ENCODE measurements around the gene USP6NL. TPM values are rescaled to one million over a fixed set of nuclear protein-coding genes. Genes with fewer than 3 reads are reported as not detected.
"Not testable (repeated sequence)": the region's sequence is repeated elsewhere in the genome, so short reads cannot be mapped to it uniquely, and the experiment has no call there.

The USP6NL gene
- total RNA-seq, 2 experiments from 2014 or later, result 0.49 to 1.1 TPM

DNA sequence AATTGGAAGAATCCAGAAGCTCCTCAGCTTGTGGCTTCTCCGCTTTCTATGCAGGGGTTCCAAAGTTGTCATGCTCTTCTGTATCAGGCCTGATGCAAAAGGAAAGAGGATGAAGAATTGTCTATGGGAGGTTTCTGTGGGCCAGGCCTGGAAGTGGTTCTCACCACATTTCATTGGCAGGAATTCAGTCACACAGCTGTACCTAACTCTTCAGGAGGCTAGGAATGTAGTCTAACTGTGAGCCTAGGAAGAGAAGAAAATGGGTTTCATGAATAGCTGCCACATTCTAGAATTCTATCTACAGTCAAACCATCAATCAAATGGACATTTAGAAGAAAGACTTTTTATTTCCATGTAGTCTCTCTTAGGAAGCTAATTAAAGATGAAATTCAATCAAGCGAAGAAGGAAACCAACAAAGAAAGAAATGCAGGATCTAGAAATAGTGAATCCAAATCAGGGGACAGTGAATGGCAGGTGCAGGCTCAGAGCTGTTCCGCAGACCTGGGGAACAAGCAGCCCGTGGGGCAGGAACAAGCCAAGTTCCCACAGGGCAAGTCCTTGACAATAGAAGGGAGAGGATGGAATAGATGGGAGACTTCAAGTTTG, 25.4 kb upstream of the USP6NL start:
- ATAC-seq, result no peak
- no peaks in the 10 kb centered on the region for H3K9me3 Mint-ChIP-seq (ENCODE audit: low read depth)
- CTCF ChIA-PET, result interaction anchor here (1.5 kb wide), 1 partner anchor 10 kb away, joined by 4 read pairs; no protein-coding TSS in a partner anchor

DNA sequence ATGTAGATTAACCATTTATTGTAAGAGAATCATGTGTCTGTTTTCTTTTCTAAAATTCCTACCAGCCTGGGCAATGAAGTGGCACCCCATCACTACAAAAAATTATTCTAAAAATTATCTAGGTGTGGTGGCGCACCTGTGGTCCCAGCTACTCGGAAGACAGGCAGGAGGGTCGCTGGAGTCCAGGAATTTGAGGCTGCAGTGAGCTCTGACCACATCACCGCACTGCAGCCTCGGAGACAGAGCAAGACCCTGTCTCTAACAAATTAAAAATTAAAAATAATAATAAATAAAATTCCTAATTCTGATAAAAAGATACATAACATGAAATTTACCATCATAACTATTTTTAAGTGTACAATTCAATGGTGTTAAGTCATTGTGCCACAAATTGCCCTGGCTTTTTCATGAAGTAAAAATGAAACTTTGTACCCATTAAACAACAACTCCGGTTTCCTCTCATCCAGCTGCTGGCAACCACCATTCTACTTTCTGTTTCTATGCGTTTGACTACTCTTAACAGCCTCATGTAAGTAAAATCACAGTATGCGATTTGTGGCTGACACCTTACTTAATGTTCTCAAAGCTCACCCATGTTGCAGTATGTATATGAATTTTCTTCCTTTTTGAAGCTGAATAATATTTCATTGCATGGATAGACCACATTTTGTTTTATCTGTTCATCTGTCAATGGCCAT, 20.6 kb upstream of the USP6NL start:
- Mint-ChIP-seq H3K4me3 (no peak overlapping the region), H3K27me3 (peaks cover 63% of the 10 kb centered on the region), H3K27ac (peak overlapping the region; percentile 37), H3K4me1 (peaks cover 9% of the 10 kb centered on the region), H3K9me3 (ENCODE audit: low read depth) (no peaks in the 10 kb centered on the region), H3K36me3 (peaks cover 3% of the 10 kb centered on the region)
- CTCF ChIA-PET, result interaction anchor here (1.7 to 1.9 kb wide), 2 partner anchors 20 to 78 kb away, joined by 4 to 6 read pairs; no protein-coding TSS in a partner anchor
- DNase-seq (peak; percentile 75), ATAC-seq (peak; percentile 95)

More for the DNA sequence above, 25.4 kb upstream of the USP6NL start:
- Mint-ChIP-seq H3K27me3 (peaks cover 67% of the 10 kb centered on the region), H3K4me1 (peaks cover 9% of the 10 kb centered on the region), H3K4me3 (no peak overlapping the region), H3K36me3 (peaks cover 3% of the 10 kb centered on the region), H3K27ac (no peak overlapping the region)
- no peak for DNase-seq

DNA sequence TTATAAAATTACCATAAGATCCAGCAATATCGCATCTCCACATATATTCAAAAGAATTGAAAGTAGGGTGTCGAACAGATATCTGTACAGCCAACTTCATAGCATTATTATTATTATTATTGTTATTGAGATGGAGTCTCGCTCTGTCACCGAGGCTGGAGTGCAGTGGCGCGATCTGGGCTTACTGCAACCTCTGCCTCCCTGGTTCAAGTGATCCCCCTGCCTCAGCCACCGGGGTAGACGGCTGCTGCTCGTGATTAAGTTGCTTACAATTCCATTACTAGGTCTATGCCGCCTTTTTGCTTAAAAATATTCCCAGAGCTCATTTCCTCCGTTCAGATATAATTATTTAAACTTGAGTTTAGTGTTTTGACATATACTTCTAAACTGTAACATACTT, 19.8 kb upstream of the USP6NL start:
- H3K27ac Mint-ChIP-seq, result no peak overlapping the region
- CTCF ChIA-PET, result interaction anchor here (1.7 kb wide), 1 partner anchor 19 kb away, joined by 4 read pairs; no protein-coding TSS in a partner anchor

DNA sequence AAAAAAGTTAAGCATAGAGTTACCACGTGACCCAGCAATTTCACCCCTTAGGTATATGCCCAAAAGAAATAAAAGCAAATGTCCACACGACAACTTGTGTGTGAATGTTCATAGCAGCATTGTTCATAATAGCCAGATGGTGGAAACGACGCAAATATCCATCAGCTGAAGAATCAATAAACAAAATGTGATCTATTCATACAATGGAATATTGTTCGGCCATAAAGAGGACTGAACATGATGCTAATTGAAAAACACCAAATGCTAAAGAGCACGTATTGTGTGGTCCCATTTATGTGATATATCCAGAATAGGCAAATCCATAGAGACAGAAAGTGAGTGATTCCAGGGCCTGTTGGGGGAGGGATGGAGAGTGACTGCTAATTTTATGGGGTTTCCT, 18.3 kb upstream of the USP6NL start:
- DNase-seq (no peak), ATAC-seq (no peak)
- Mint-ChIP-seq H3K9me3 (ENCODE audit: low read depth) (no peaks in the 10 kb centered on the region), H3K27ac (no peak overlapping the region), H3K27me3 (peaks cover 55% of the 10 kb centered on the region), H3K36me3 (no peaks in the 10 kb centered on the region), H3K4me1 (peaks cover 15% of the 10 kb centered on the region), H3K4me3 (no peak overlapping the region)
- CTCF ChIA-PET, result no interaction called here

More for the DNA sequence above, 19.8 kb upstream of the USP6NL start:
- H3K4me1 Mint-ChIP-seq, result peaks cover 9% of the 10 kb centered on the region
- ATAC-seq, result no peak
- no peaks in the 10 kb centered on the region for H3K9me3 Mint-ChIP-seq (ENCODE audit: low read depth)
- H3K4me3 Mint-ChIP-seq, result no peak overlapping the region
- H3K36me3 Mint-ChIP-seq, result peaks cover 3% of the 10 kb centered on the region
- peaks cover 58% of the 10 kb centered on the region for H3K27me3 Mint-ChIP-seq
- no peak for DNase-seq

DNA sequence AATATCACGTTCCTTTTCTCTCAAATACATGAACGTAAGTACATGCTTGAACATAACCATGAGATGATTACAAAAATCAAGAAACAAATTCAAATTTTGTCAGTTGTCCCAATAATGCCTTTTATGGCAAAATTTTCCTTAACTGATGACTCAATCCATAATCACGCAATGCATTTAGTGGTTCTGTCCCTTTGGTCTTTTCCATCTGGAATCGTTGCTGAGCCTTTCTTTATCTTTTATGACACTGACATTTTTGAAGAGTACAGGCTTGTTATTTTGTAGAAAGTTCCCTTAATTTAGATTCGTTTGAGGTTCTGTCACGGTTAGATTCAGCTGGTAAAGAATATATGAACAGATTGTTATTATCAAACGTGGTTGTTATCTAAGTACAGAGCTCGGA, 16.5 kb upstream of the USP6NL start:
- ATAC-seq; CTCF ChIA-PET; H3K9me3 Mint-ChIP-seq (ENCODE audit: low read depth): not testable (repeated sequence)

DNA sequence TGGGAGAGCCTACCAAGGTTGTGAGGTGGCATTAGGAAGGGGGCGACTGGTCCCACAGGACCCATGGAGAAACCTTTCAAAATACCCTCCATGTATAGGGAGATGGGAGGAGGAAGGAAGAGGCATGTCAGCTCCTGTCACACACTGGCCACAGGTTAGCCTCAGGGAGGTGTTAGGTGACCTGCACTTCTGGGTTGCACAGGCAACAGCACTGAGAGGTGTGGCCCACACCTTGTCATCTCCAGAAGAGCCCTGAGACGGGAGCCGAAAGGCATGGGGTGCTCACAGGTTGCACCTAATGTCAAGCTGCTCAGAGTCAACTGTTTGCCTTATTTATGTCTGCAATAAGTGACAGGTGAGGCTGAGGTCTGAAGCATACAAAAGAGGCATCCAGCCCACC, 14.6 kb upstream of the USP6NL start:
- H3K4me3 Mint-ChIP-seq, result no peak overlapping the region
- no peak for DNase-seq
- peaks cover 50% of the 10 kb centered on the region for H3K27me3 Mint-ChIP-seq

More for the DNA sequence above, 16.5 kb upstream of the USP6NL start:
- DNase-seq, H3K27ac Mint-ChIP-seq, H3K4me3 Mint-ChIP-seq, H3K36me3 Mint-ChIP-seq: not testable (repeated sequence)
- Mint-ChIP-seq H3K27me3 (peaks cover 55% of the 10 kb centered on the region), H3K4me1 (peaks cover 14% of the 10 kb centered on the region)

DNA sequence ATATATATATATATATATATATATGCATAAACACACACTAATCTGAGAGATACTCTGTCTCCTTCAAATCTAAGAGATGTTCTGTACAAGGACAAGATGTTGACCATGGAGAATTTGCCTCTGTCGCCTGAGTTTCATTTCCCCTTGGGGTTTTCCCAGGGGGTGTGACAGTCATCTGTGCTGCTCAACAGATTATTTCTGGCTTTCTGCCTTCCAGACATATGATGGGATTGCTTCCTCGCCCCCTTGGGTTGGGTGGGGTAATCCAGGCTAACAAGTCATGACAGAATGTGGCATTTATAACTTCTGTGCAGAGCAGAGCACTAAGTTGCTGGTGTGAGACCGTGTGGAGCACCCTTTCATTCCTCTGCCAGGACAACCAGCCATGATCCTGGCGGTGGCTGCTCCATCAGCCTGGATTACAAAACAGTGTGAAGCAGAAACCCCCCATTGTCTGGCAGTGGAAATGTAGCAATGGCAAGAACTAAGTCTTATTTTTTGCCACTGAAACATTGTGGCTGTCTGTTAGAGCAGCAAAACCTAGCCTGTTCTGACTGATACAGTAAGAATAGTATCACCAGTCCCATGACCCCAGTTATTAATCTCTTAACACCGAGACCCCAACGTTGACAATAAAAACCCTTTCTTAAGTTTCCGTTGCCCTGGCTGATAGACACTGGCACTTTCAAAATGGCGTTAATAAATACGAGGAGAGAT, 13.7 kb upstream of the USP6NL start:
- peaks cover 46% of the 10 kb centered on the region for H3K27me3 Mint-ChIP-seq
- CTCF ChIA-PET, result no interaction called here
- DNase-seq, result no peak
- no peak for ATAC-seq
- H3K4me1 Mint-ChIP-seq, result peaks cover 7% of the 10 kb centered on the region
- no peaks in the 10 kb centered on the region for H3K36me3 Mint-ChIP-seq
- H3K4me3 Mint-ChIP-seq, result no peak overlapping the region
- H3K27ac Mint-ChIP-seq, result no peak overlapping the region
- H3K9me3 Mint-ChIP-seq (ENCODE audit: low read depth), result no peaks in the 10 kb centered on the region

More for the DNA sequence above, 14.6 kb upstream of the USP6NL start:
- no peaks in the 10 kb centered on the region for H3K36me3 Mint-ChIP-seq
- no peaks in the 10 kb centered on the region for H3K9me3 Mint-ChIP-seq (ENCODE audit: low read depth)
- CTCF ChIA-PET, result no interaction called here
- H3K27ac Mint-ChIP-seq, result no peak overlapping the region
- peaks cover 7% of the 10 kb centered on the region for H3K4me1 Mint-ChIP-seq
- no peak for ATAC-seq

DNA sequence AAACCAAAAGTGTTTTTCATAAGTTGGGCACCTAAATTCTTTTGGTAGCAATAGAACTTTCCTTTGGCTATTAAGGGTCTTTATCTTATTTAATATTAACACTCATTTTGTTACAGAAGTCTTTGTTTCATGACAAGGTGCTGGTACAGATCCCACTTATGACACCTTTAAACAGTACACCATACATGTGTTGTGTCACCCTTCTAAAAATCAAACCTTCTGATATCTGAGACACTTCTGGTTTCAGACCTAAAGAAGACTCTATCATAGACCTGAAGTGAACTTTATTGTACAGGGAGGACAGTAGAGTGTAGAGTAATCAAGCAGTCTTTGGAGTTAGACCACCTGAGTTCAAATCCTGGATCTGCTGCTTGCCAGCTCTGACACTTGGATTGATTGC, 5.8 kb upstream of the USP6NL start:
- CTCF ChIA-PET, result no interaction called here
- peaks cover 3% of the 10 kb centered on the region for H3K36me3 Mint-ChIP-seq
- H3K27me3 Mint-ChIP-seq, result peaks cover 33% of the 10 kb centered on the region
- ATAC-seq (no peak), DNase-seq (no peak)
- peaks cover 4% of the 10 kb centered on the region for H3K9me3 Mint-ChIP-seq (ENCODE audit: low read depth)
- H3K27ac Mint-ChIP-seq, result no peak overlapping the region
- H3K4me3 Mint-ChIP-seq, result no peak overlapping the region
- H3K4me1 Mint-ChIP-seq, result peaks cover 13% of the 10 kb centered on the region

DNA sequence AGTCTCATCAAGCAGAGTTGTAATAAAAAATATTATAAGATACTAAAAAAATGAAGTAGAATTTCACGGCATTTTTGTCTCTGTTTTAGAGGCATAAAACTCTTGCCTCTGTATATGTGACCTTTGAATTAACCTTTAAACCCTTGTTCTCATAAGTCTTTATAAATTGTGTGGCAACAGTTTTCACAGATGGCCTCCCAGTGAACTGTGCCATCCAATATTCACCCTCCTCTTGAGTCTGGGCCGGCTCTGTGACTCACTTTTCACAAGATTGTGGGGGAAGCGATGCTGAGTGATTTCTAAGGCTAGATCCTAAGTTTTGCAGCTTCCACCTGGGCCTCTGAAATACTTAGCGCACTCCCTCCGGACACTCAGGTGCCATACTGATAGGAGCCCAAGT, 4.6 kb upstream of the USP6NL start:
- Mint-ChIP-seq H3K36me3 (peaks cover 5% of the 10 kb centered on the region), H3K9me3 (ENCODE audit: low read depth) (peaks cover 4% of the 10 kb centered on the region), H3K4me1 (peaks cover 17% of the 10 kb centered on the region), H3K27ac (no peak overlapping the region), H3K4me3 (no peak overlapping the region), H3K27me3 (peaks cover 34% of the 10 kb centered on the region)
- DNase-seq, result no peak
- CTCF ChIA-PET, result interaction anchor here (1.2 kb wide), 1 partner anchor 70 kb away, joined by 3 read pairs; no protein-coding TSS in a partner anchor
- no peak for ATAC-seq

DNA sequence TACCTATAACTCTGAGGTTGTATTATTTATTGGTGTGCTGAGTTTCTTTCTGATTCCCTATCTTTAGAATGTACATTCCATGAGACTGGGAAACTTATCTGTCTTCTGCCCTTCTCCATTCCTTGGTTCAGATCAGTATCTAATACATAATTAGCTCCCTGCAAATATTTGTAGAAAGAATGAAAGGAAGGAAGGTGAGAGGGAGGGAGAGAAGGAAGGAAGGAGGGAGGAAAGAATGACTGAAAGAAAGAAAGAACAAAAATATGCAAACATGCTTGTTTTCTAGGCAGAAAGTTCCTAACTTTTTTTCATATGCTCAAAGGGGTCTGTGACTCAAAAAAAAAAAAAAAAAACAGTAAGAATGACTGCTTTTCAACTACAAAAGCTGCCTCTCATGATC, 3.9 kb upstream of the USP6NL start:
- no peak overlapping the region for H3K4me3 Mint-ChIP-seq
- ATAC-seq (no peak), DNase-seq (no peak)
- H3K27me3 Mint-ChIP-seq, result peaks cover 36% of the 10 kb centered on the region
- H3K27ac Mint-ChIP-seq, result no peak overlapping the region
- peaks cover 21% of the 10 kb centered on the region for H3K4me1 Mint-ChIP-seq
- peaks cover 5% of the 10 kb centered on the region for H3K36me3 Mint-ChIP-seq
- H3K9me3 Mint-ChIP-seq (ENCODE audit: low read depth), result peaks cover 4% of the 10 kb centered on the region
- CTCF ChIA-PET, result interaction anchor here (1.2 kb wide), 1 partner anchor 70 kb away, joined by 3 read pairs; no protein-coding TSS in a partner anchor

DNA sequence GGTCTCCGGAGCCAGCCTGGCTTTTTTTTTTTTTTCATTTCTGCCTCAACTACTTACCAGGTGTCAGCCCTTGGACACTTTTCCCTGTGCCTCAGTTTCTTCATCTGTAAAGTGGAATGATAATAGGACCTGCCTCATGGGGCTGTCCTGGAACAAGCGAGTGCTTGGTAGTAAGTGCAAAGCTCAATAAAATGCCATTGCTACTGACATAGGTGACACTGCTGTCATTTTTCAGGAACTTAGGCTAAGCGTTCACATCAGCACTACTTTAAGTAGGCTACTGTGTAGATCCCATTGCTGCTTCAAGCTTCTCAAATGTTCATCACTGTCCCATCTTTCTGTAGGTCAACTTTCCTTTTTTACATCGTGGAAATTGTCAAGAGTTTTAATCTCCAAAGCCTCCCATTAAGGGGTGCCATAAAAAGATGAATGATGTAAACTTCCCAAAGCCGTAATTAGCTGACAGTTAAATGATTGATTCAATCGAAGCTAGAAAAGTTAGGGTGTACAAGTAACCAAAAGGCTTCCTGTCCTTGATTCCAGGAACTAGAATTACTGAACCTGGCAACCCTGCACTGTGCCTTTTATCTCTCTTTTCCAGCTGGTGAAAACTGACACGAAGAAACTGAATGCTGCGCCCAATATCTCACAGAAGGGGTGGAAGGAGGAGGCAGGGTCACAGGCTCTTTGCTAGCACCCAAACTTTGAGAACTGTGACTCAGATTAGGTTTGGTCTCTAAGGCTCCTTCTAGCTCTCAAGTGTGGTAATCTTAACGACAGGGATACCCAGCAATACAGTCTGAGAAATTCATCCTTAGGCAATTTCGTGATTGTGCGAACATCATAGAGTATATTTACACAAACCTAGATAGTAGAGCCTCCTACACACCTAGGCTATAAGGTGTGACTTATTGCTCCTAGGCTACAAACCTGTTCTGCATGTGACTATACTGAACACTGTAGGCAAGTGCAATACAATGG, 861 bp upstream of the USP6NL start:
- Mint-ChIP-seq H3K9me3 (ENCODE audit: low read depth) (peaks cover 4% of the 10 kb centered on the region), H3K27ac (peak overlapping the region; percentile 69), H3K4me1 (peaks cover 34% of the 10 kb centered on the region), H3K4me3 (peak overlapping the region; percentile 79), H3K27me3 (peaks cover 51% of the 10 kb centered on the region), H3K36me3 (peaks cover 2% of the 10 kb centered on the region)
- CTCF ChIA-PET, result interaction anchor here (0.7 to 1.0 kb wide), 2 partner anchors 19 to 37 kb away, joined by 3 to 4 read pairs; no protein-coding TSS in a partner anchor
- no peak for DNase-seq
- ATAC-seq, result peak; percentile 6

DNA sequence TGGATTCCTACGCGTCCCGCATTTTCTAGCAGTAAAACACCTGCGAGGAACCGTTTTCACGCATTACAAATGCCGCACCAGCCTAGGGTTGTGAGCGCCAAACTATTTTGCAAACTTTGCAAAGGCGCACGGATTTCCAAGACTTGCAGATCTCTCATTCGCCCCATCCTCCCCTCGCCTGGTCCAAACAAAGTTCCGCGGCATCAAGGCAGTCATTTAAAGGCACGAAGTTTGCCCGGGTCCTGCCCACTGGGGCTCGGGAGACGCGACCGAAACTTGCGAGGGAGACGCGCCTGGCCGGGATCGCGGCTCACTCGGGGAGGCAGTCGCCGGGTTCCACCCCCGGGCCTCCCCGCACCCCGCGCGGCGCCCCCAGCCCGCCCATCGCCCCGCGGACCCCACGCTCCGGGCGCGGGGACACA, 613 bp downstream of the USP6NL start:
- Mint-ChIP-seq H3K27ac (peak overlapping the region; percentile 13), H3K4me3 (peak overlapping the region; percentile 74), H3K4me1 (peaks cover 35% of the 10 kb centered on the region), H3K36me3 (peaks cover 2% of the 10 kb centered on the region), H3K27me3 (peaks cover 53% of the 10 kb centered on the region), H3K9me3 (ENCODE audit: low read depth) (no peaks in the 10 kb centered on the region)
- CTCF ChIA-PET, result no interaction called here
- DNase-seq (no peak), ATAC-seq (no peak)

All from activated CD8-positive, alpha-beta memory T cell treated with anti-CD3 and anti-CD28 coated beads, Interleukin-2, amount 10 ng/mL, durations not matched to agents 7 days and 5 days (primary cell).